ES-I3 (cell line): ENCODE measurements around the gene TESK1.
"Not testable (repeated sequence)": the region's sequence is repeated elsewhere in the genome, so short reads cannot be mapped to it uniquely, and the experiment has no call there.

Source experiments
- H3K36me3 ChIP-seq: 2 replicates; pipeline ENCODE4 v1.6.1; 2013; ENCODE audit warnings: mild to moderate bottlenecking, low read length, control low read depth, moderate library complexity; ENCODE audit not compliant: insufficient read depth
- H3K4me1 ChIP-seq: 2 replicates; pipeline ENCODE4 v1.6.1; 2013; ENCODE audit warnings: mild to moderate bottlenecking, control low read depth, low read length; ENCODE audit not compliant: insufficient read depth
- H3K9ac ChIP-seq: 2 replicates; pipeline ENCODE4 v1.6.1; 2013; ENCODE audit warnings: low read depth, mild to moderate bottlenecking, low read length, moderate library complexity
- H3K9me3 ChIP-seq: 2 replicates; pipeline ENCODE4 v1.6.1; 2013; ENCODE audit warnings: mild to moderate bottlenecking, low read length, moderate library complexity; ENCODE audit not compliant: control insufficient read depth, insufficient read depth

TESK1 gene

DNA sequence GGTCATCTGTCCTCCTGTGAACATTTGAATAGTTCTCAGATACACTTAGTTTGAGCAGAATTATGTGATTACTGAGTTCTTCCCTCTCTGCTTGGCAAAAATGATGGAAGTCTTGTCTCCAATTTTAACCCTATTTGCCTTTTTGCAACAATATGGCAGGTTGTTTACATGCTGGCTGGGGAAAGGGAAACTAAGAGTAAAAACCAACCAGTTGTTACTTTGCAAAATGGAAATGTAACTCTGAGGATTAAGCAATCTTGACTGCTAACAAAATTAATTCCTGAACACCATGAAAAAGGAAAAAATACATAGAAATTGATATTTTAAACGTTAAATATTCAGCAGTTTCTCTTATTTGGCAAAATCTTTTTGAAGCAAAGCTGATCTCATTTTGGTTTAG is 34.6 kb downstream of the TESK1 start:
- Histone ChIP-seq H3K4me1 (no peaks in the 10 kb centered on the region), H3K9ac (no peak overlapping the region)

GRCh38 chr9:35640431-35640830 is 35.4 kb downstream of the TESK1 start:
- H3K36me3 ChIP-seq, H3K9me3 ChIP-seq, H3K4me1 ChIP-seq, H3K9ac ChIP-seq: not testable (repeated sequence)

More for the DNA sequence above, 34.6 kb downstream of the TESK1 start:
- H3K9me3 ChIP-seq: no peaks in the 10 kb centered on the region
- H3K36me3 ChIP-seq: no peaks in the 10 kb centered on the region

GRCh38 chr9:35641478-35641877 is 36.4 kb downstream of the TESK1 start:
- H3K9ac ChIP-seq, H3K4me1 ChIP-seq, H3K9me3 ChIP-seq, H3K36me3 ChIP-seq: not testable (repeated sequence)

DNA sequence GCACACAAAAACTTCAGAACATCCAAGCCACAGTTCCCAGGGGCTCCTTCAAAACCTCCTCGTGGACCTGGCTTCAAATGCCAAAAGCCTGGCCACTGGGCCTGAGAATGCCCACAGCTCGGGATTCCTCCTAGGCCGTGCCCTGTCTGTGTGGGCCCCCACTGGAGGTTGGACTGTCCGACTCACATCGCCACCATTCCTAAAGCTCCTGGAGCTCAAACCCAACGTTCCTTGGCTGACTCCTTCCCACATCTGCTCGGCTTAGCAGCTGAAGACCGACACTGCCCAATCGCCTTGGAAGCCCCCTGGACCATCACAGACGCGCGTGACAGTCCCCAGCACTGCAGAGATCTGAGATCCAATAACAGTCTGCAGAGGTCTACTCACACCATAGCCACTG is 38.0 kb downstream of the TESK1 start:
- Histone ChIP-seq H3K4me1 (no peaks in the 10 kb centered on the region), H3K36me3 (no peaks in the 10 kb centered on the region), H3K9ac (no peak overlapping the region), H3K9me3 (no peaks in the 10 kb centered on the region)

GRCh38 chr9:35645736-35646135 is 40.7 kb downstream of the TESK1 start:
- not testable (repeated sequence) for H3K36me3 ChIP-seq, H3K4me1 ChIP-seq, H3K9me3 ChIP-seq
- H3K9ac ChIP-seq: peak overlapping the region; percentile 91

- no peaks in the 10 kb centered on the region for H3K9me3 ChIP-seq
- H3K36me3 ChIP-seq: no peaks in the 10 kb centered on the region
- peak overlapping the region; percentile 91 for H3K9ac ChIP-seq
- H3K4me1 ChIP-seq: peaks cover 10% of the 10 kb centered on the region; the same call in 1 of the 2 replicates
These were observed 41.1 kb downstream of the TESK1 start for GRCh38 chr9:35646153-35646532.

GRCh38 chr9:35646533-35647265 is 41.6 kb downstream of the TESK1 start:
- Histone ChIP-seq H3K9me3 (no peaks in the 10 kb centered on the region), H3K9ac (peak overlapping the region; percentile 91), H3K4me1 (peaks cover 10% of the 10 kb centered on the region; the same call in 1 of the 2 replicates), H3K36me3 (no peaks in the 10 kb centered on the region)

GRCh38 chr9:35649431-35650340 is 44.6 kb downstream of the TESK1 start:
- Histone ChIP-seq H3K9me3 (no peaks in the 10 kb centered on the region), H3K36me3 (no peaks in the 10 kb centered on the region), H3K4me1 (peaks cover 10% of the 10 kb centered on the region; the same call in 1 of the 2 replicates), H3K9ac (no peak overlapping the region)

DNA sequence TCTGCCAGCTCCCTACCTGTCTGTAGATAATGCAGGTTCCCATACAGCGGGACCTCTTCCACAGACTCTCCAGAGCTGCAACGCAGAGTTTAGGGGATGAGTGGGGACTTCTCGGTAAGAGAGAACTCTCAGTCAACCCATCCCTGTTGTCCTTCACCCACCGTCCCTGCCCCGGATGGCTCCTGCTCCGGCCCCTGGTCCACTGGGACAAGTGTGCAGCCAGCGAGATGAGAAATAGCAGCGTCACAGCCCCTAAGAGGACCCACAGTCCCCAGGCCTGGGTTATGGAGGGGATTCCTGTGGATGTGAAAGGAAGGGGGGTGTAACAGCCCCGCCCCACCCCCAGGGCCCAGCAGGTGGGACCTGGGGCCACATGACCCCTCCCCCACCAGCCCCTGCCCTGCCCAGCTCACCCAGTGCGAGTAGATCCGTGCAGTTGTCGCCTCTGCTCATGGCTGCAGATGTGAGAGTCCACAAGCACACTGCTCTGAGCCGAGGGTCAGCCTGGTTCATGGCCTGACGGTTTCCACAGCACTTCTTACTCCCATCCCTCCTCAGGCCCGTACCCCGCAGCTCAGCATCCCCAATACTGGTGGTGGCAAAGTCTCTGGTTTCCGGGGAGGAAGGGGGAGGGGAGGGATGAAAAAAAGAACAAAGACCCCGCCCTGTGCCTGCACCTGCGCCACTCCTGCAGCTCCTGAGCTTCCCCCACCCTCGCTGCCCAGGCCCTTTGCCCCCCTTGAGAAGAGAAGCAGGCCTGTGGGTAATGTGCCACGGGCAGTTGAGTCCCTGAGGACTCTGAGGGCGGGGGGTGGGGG is 45.5 kb downstream of the TESK1 start, which contains the start of gene SIT1:
Gene SIT1, minus strand, starts transcription at position 591 of the 818 bp plus-strand sequence. Its CDS starts 78 bp downstream, at position 513.
- no peaks in the 10 kb centered on the region for H3K9me3 ChIP-seq
- H3K9ac ChIP-seq: no peak within 1 kb of the TSS
- H3K4me1 ChIP-seq: peaks cover 10% of the 10 kb centered on the region; the same call in 1 of the 2 replicates

DNA sequence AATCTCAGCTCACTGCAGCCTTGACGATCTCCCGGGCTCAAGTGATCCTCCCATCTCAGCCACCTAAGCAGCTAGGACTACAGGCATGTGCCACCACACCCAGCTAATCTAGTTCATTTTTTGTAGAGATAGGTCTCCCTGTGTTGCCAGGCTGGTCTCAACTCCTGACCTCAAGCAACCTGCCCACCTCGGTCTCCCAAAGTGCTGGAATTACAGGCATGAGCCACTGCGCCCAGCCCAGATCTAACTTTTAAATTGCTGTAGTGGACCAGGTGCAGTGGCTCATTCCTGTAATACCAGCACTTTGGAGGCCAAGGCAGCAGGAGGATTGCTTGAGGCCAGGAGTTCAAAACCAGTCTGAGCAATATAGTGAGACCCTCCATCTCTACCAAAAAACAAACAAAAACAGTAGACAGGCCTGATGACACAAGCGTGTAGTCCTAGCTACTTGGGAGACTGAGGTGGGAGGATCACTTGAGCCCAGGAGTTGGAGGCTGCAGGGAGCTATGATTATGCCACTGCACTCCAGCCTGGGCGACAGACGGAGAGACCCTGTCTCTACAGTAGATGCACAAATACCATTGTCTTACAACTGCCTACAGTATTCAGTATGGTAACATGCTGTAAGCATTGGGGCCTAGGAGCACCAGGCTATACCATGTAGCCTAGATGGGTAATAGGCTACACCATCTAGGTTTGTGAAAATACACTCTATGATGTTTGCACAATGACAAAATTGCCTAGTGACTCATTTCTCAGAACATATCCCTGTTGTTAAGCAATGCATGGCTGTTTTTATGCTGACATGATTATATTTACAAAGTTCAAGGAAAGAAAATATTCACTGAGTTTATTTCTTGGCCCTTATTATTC is 47.1 kb downstream of the TESK1 start:
- H3K9ac ChIP-seq: no peak overlapping the region
- peaks cover 13% of the 10 kb centered on the region; the same call in 1 of the 2 replicates for H3K4me1 ChIP-seq
- H3K36me3 ChIP-seq: no peaks in the 10 kb centered on the region
- no peaks in the 10 kb centered on the region for H3K9me3 ChIP-seq

More for the DNA sequence above, 45.5 kb downstream of the TESK1 start, which contains the start of gene SIT1:
- no peaks in the 10 kb centered on the region for H3K36me3 ChIP-seq

- no peaks in the 10 kb centered on the region for H3K36me3 ChIP-seq
- peaks cover 13% of the 10 kb centered on the region; the same call in 1 of the 2 replicates for H3K4me1 ChIP-seq
- no peak overlapping the region for H3K9ac ChIP-seq
- H3K9me3 ChIP-seq: no peaks in the 10 kb centered on the region
These were observed 47.8 kb downstream of the TESK1 start for GRCh38 chr9:35652829-35653209.

- Histone ChIP-seq H3K9ac (no peak overlapping the region), H3K4me1 (peaks cover 13% of the 10 kb centered on the region; the same call in 1 of the 2 replicates), H3K9me3 (no peaks in the 10 kb centered on the region)
These were observed 48.5 kb downstream of the TESK1 start for GRCh38 chr9:35653611-35654010.

DNA sequence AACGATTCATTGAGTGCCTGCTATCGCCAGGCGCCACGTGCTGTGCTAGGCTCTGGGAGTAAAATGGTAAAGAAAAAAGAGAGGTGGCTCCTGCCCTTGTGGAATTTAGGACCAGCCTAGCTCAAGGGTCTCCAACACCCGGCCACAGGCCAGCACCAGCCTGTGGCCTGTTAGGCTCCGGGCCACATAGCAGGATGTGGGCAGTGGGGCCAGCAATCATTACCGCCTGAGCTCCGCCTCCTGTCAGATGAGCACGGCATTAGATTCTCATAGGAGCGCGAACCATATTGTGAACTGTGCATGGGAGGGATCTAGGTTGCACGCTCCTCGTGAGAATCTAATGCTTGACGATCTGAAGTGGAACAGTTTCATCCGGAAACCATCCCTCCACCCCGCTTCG is 51.3 kb downstream of the TESK1 start:
- Histone ChIP-seq H3K9me3 (no peaks in the 10 kb centered on the region), H3K36me3 (peaks cover 6% of the 10 kb centered on the region; the same call in 1 of the 2 replicates), H3K4me1 (peaks cover 7% of the 10 kb centered on the region; the same call in 1 of the 2 replicates), H3K9ac (no peak overlapping the region)

More at GRCh38 chr9:35653611-35654010, 48.5 kb downstream of the TESK1 start:
- no peaks in the 10 kb centered on the region for H3K36me3 ChIP-seq
